Neural cell (in vitro differentiated cells): Measurements from ENCODE around the gene SEL1L3. TPM values are rescaled to one million over a fixed set of nuclear protein-coding genes. Genes with fewer than 3 reads are reported as not detected.

Experiments
- H2AFZ ChIP-seq: fragments of 200-600, 300-800 bp; sonication (generic), shearing (Covaris generic); 2 replicates; pipeline ENCODE4 v1.6.0; 2014; ENCODE audit warnings: low read depth, mild to moderate bottlenecking, antibody characterized with exemption, low read length, moderate library complexity
- H3F3A ChIP-seq: fragments of 200-600 bp; shearing (Covaris generic); 2 replicates; pipeline ENCODE4 v1.6.1; 2016; ENCODE audit warnings: mild to moderate bottlenecking, moderate library complexity, mixed read lengths, antibody characterized with exemption, low read length; ENCODE audit not compliant: insufficient read depth, poor library complexity, severe bottlenecking
- H3K27ac ChIP-seq: fragments of 200-600, 300-800 bp; sonication (generic), shearing (Covaris generic); 2 replicates; pipeline ENCODE4 v1.5.1; 2014; ENCODE audit warnings: mild to moderate bottlenecking, low read length, moderate library complexity
- H3K27me3 ChIP-seq: fragments of 300-800, 200-600 bp; sonication (generic), shearing (Covaris generic); 2 replicates; pipeline ENCODE4 v1.6.0; 2014; ENCODE audit warnings: mild to moderate bottlenecking, low read depth, low read length, moderate library complexity; ENCODE audit not compliant: insufficient read depth
- H3K36me3 ChIP-seq: fragments of 300-800, 200-600 bp; sonication (generic), shearing (Covaris generic); 2 replicates; pipeline ENCODE4 v1.5.1; 2014; ENCODE audit warnings: mild to moderate bottlenecking, antibody characterized with exemption, low read length, moderate library complexity; ENCODE audit not compliant: insufficient read depth
- H3K4me2 ChIP-seq: fragments of 300-800, 200-600 bp; sonication (generic), shearing (Covaris generic); 2 replicates; pipeline ENCODE4 v1.6.0; 2014; ENCODE audit warnings: mild to moderate bottlenecking, low read length
- H3K4me3 ChIP-seq: fragments of 300-800, 200-600 bp; sonication (generic), shearing (Covaris generic); 2 replicates; pipeline ENCODE4 v1.5.1; 2014; ENCODE audit warnings: mild to moderate bottlenecking, low read length, moderate library complexity
- H3K79me2 ChIP-seq: fragments of 200-600 bp; shearing (Covaris generic); replicated peaks from 2 replicates; pipeline ENCODE4 v1.6.0; 2014; ENCODE audit warnings: mild to moderate bottlenecking, low read length, moderate library complexity; ENCODE audit not compliant: insufficient read depth
- H3K9ac ChIP-seq: fragments of 300-800, 200-600 bp; sonication (generic), shearing (Covaris generic); 2 replicates; pipeline ENCODE4 v1.6.1; 2016; ENCODE audit warnings: mild to moderate bottlenecking, low read length, mixed read lengths
- H3K9me2 ChIP-seq: fragments of 200-600 bp; shearing (Covaris generic); 2 replicates; pipeline ENCODE4 v1.6.1; 2016; ENCODE audit warnings: mild to moderate bottlenecking, low read length, mixed read lengths; ENCODE audit not compliant: insufficient read depth
- H3K9me3 ChIP-seq: fragments of 200-600, 300-800 bp; sonication (generic), shearing (Covaris generic); 2 replicates; pipeline ENCODE4 v1.6.1; 2016; ENCODE audit warnings: mild to moderate bottlenecking, mixed run types, low read length, moderate library complexity, mixed read lengths
- H4K20me1 ChIP-seq: fragments of 200-600 bp; shearing (Covaris generic); 2 replicates; pipeline ENCODE4 v1.6.1; 2016; ENCODE audit warnings: mild to moderate bottlenecking, mixed run types; ENCODE audit not compliant: insufficient read depth
- EP300 ChIP-seq: fragments of 450-650 bp; conservative IDR thresholded peaks from 2 replicates; pipeline ENCODE4 v1.6.1; 2014; ENCODE audit warnings: antibody characterized with exemption, mild to moderate bottlenecking, moderate library complexity; ENCODE audit not compliant: poor library complexity, severe bottlenecking
- EZH2 ChIP-seq: fragments of 200-600, 300-800 bp; shearing (Covaris generic), sonication (generic); IDR thresholded peaks from 2 replicates; pipeline ENCODE4 v1.6.1; 2014; ENCODE audit warnings: antibody characterized with exemption, low read length, borderline replicate concordance, mild to moderate bottlenecking; ENCODE audit not compliant: insufficient read depth, poor library complexity, severe bottlenecking
- MXI1 ChIP-seq: fragments of 450-650 bp; conservative IDR thresholded peaks from 2 replicates; pipeline ENCODE4 v1.6.1; 2014; ENCODE audit warnings: antibody characterized with exemption, mild to moderate bottlenecking; ENCODE audit not compliant: poor library complexity, severe bottlenecking
- POLR2AphosphoS5 ChIP-seq: IDR thresholded peaks from 2 replicates; pipeline ENCODE4 v1.6.1; 2012
- RAD21 ChIP-seq: fragments of 450-650 bp; conservative IDR thresholded peaks from 2 replicates; pipeline ENCODE4 v1.6.1; 2014; ENCODE audit warnings: antibody characterized with exemption, mild to moderate bottlenecking, moderate library complexity
- SMC3 ChIP-seq: fragments of 450-650 bp; conservative IDR thresholded peaks from 2 replicates; pipeline ENCODE4 v1.6.1; 2014; ENCODE audit warnings: antibody characterized with exemption, mild to moderate bottlenecking, moderate library complexity; ENCODE audit not compliant: poor library complexity
- TAF1 ChIP-seq: IDR thresholded peaks from 2 replicates; pipeline ENCODE4 v1.6.1; 2012; ENCODE audit warnings: low read depth
- polyA plus RNA-seq: library from polyadenylated mRNA; depleted of rRNA; stranded (reverse); fragments of >200 nt; gene quantifications from 2 replicates; pipeline ENCODE4 v1.2.3, GENCODE V29; 2014
- TF ChIP-seq, protein P1 (sequence below): fragments of 450-650 bp; IDR thresholded peaks from 2 replicates; pipeline ENCODE4 v1.5.1; 2014; ENCODE audit warnings: antibody characterized with exemption, mild to moderate bottlenecking, moderate library complexity; ENCODE audit not compliant: poor library complexity, severe bottlenecking
- TF ChIP-seq, protein P2 (sequence below): IDR thresholded peaks from 2 replicates; pipeline ENCODE4 v1.6.1; 2012; ENCODE audit warnings: borderline replicate concordance

The SEL1L3 gene
- polyA plus RNA-seq, 1 donor from 2014 or later: 2.0 TPM

DNA sequence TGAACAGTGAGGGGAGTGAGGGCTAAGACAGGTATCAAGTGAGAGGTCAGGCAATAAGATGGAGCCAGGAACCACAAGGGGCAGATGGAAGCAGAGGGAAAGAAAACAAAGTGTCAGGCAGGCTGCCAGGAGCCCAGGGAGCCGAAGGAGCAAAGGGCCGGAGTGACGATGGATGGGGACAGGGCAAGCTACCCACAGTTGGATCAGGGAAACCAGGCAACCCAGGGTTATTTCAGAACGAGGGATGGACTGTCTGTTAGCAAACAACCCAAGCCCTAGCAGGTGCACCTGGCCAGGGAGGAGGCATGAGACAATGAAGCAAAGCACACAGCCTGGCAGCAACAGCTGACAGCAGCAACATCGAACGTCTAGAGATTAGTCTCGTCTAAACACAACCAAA lies 39.2 kb downstream of the SEL1L3 start:
- no peak overlapping the region for H3K4me2 ChIP-seq
- no peaks in the 10 kb centered on the region for H3K9me2 ChIP-seq
- H3K27ac ChIP-seq: no peak overlapping the region
- no peaks in the 10 kb centered on the region for H3F3A ChIP-seq
- no peaks in the 10 kb centered on the region for H3K9me3 ChIP-seq
- no peak overlapping the region for H3K9ac ChIP-seq
- no peaks in the 10 kb centered on the region for H3K27me3 ChIP-seq
- TF ChIP-seq SMC3 (no peak), RAD21 (no peak), EZH2 (no peak), TAF1 (no peak), EP300 (no peak), POLR2AphosphoS5 (no peak), MXI1 (no peak)
- TF ChIP-seq, protein P1, sequence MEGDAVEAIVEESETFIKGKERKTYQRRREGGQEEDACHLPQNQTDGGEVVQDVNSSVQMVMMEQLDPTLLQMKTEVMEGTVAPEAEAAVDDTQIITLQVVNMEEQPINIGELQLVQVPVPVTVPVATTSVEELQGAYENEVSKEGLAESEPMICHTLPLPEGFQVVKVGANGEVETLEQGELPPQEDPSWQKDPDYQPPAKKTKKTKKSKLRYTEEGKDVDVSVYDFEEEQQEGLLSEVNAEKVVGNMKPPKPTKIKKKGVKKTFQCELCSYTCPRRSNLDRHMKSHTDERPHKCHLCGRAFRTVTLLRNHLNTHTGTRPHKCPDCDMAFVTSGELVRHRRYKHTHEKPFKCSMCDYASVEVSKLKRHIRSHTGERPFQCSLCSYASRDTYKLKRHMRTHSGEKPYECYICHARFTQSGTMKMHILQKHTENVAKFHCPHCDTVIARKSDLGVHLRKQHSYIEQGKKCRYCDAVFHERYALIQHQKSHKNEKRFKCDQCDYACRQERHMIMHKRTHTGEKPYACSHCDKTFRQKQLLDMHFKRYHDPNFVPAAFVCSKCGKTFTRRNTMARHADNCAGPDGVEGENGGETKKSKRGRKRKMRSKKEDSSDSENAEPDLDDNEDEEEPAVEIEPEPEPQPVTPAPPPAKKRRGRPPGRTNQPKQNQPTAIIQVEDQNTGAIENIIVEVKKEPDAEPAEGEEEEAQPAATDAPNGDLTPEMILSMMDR: no peak
- TF ChIP-seq, protein P2, sequence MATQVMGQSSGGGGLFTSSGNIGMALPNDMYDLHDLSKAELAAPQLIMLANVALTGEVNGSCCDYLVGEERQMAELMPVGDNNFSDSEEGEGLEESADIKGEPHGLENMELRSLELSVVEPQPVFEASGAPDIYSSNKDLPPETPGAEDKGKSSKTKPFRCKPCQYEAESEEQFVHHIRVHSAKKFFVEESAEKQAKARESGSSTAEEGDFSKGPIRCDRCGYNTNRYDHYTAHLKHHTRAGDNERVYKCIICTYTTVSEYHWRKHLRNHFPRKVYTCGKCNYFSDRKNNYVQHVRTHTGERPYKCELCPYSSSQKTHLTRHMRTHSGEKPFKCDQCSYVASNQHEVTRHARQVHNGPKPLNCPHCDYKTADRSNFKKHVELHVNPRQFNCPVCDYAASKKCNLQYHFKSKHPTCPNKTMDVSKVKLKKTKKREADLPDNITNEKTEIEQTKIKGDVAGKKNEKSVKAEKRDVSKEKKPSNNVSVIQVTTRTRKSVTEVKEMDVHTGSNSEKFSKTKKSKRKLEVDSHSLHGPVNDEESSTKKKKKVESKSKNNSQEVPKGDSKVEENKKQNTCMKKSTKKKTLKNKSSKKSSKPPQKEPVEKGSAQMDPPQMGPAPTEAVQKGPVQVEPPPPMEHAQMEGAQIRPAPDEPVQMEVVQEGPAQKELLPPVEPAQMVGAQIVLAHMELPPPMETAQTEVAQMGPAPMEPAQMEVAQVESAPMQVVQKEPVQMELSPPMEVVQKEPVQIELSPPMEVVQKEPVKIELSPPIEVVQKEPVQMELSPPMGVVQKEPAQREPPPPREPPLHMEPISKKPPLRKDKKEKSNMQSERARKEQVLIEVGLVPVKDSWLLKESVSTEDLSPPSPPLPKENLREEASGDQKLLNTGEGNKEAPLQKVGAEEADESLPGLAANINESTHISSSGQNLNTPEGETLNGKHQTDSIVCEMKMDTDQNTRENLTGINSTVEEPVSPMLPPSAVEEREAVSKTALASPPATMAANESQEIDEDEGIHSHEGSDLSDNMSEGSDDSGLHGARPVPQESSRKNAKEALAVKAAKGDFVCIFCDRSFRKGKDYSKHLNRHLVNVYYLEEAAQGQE: no peak
- H4K20me1 ChIP-seq: no peaks in the 10 kb centered on the region
- H3K4me3 ChIP-seq: no peak overlapping the region
- no peak overlapping the region for H2AFZ ChIP-seq
- H3K79me2 ChIP-seq: no peaks in the 10 kb centered on the region
- no peaks in the 10 kb centered on the region for H3K36me3 ChIP-seq

DNA sequence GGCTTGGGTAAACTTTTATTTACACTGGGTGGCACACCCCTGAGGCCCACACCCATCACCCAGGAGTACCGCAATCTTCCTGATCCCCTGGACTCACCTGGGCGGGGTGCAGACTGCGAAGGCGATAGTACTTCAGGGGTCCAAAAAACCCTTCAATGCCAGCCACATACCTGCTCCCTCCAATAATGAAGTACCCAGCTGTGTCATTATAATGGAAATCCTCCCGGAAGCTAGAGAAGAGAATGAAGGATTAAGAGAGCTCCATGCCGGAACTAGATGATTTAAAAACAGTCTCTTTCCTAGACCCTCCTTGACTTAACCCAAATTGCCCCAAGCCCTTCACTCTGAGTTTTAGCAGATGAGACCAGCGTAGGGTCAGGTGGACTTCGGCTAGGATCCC lies 40.9 kb downstream of the SEL1L3 start:
- Histone ChIP-seq H2AFZ (no peak overlapping the region), H3K4me3 (no peak overlapping the region), H3K27ac (no peak overlapping the region)

More for the DNA sequence above, 40.9 kb downstream of the SEL1L3 start:
- Histone ChIP-seq H3F3A (no peaks in the 10 kb centered on the region), H3K9ac (no peak overlapping the region), H3K79me2 (no peaks in the 10 kb centered on the region), H3K9me2 (no peaks in the 10 kb centered on the region), H3K36me3 (no peaks in the 10 kb centered on the region), H3K4me2 (no peak overlapping the region), H4K20me1 (no peaks in the 10 kb centered on the region), H3K27me3 (no peaks in the 10 kb centered on the region), H3K9me3 (no peaks in the 10 kb centered on the region)
- TF ChIP-seq MXI1 (no peak), TAF1 (no peak), SMC3 (no peak), EZH2 (no peak), EP300 (no peak), RAD21 (no peak), POLR2AphosphoS5 (no peak)
- TF ChIP-seq, protein P1: no peak
- TF ChIP-seq, protein P2: no peak
